Glutamatergic neuron (in vitro differentiated cells): ENCODE results near the gene LEFTY1. TPM values are rescaled to one million over a fixed set of nuclear protein-coding genes. Genes with fewer than 3 reads are reported as not detected.
A peak's percentile ranks its signal among the peaks of the same experiment; 100 is the strongest.

Experiments used
- DNase-seq: peaks from one replicate; pipeline ENCODE4 v3.0.0; 2022
- H3K27ac Mint-ChIP-seq: one replicate; pipeline ENCODE4 v1.8.0; 2020; ENCODE audit warnings: mild to moderate bottlenecking, mixed read lengths, inconsistent platforms; ENCODE audit not compliant: unreplicated experiment
- H3K27me3 Mint-ChIP-seq: one replicate; pipeline ENCODE4 v1.8.0; 2020; ENCODE audit warnings: mild to moderate bottlenecking, moderate library complexity, mixed read lengths, inconsistent platforms; ENCODE audit not compliant: unreplicated experiment
- H3K36me3 Mint-ChIP-seq: one replicate; pipeline ENCODE4 v1.8.0; 2020; ENCODE audit warnings: mild to moderate bottlenecking, mixed read lengths, inconsistent platforms; ENCODE audit not compliant: unreplicated experiment
- H3K4me1 Mint-ChIP-seq: one replicate; pipeline ENCODE4 v1.8.0; 2020; ENCODE audit warnings: mild to moderate bottlenecking, low read depth, mixed read lengths, inconsistent platforms; ENCODE audit not compliant: unreplicated experiment
- H3K4me3 Mint-ChIP-seq: one replicate; pipeline ENCODE4 v1.8.0; 2020; ENCODE audit warnings: mild to moderate bottlenecking, mixed read lengths, inconsistent platforms; ENCODE audit not compliant: unreplicated experiment
- H3K9me3 Mint-ChIP-seq: one replicate; pipeline ENCODE4 v1.8.0; 2020; ENCODE audit warnings: mild to moderate bottlenecking, moderate library complexity, mixed read lengths, inconsistent platforms; ENCODE audit not compliant: unreplicated experiment
- CTCF ChIP-seq: fragments of 200-600 bp; sonication (generic); IDR thresholded peaks from one replicate; pipeline ENCODE4 v1.5.0; 2021; ENCODE audit not compliant: partially characterized antibody, unreplicated experiment
- total RNA-seq: library from RNA; stranded (reverse); fragmentation: NEBNext Ultra II Directional; extraction: Animal tissue kit (Norgen Biotek cat#: 25700); gene quantifications from one replicate; pipeline ENCODE4 v1.2.1, GENCODE V29; 2021; ENCODE audit not compliant: unreplicated experiment

Gene LEFTY1
- total RNA-seq, 1 donor from 2014 or later: 2.3 TPM

GRCh38 chr1:225882694-225883615 is 6.0 kb downstream of the LEFTY1 start:
- H3K4me3 Mint-ChIP-seq: peak overlapping the region; percentile 77
- no peaks in the 10 kb centered on the region for H3K36me3 Mint-ChIP-seq
- no peak for DNase-seq
- peaks cover 3% of the 10 kb centered on the region for H3K4me1 Mint-ChIP-seq
- H3K9me3 Mint-ChIP-seq: peaks cover 6% of the 10 kb centered on the region
- peaks cover 8% of the 10 kb centered on the region for H3K27me3 Mint-ChIP-seq
- no peak overlapping the region for H3K27ac Mint-ChIP-seq
- TF ChIP-seq CTCF: no peak

GRCh38 chr1:225881959-225882693 is 6.8 kb downstream of the LEFTY1 start, which contains the start of gene TMEM63A:
TSS of gene TMEM63A (minus strand) at chr1:225882380. CDS start at chr1:225877580, 4,800 bp downstream.
- Mint-ChIP-seq H3K27me3 (peaks cover 12% of the 10 kb centered on the region), H3K4me1 (peaks cover 9% of the 10 kb centered on the region), H3K4me3 (peak within 1 kb of the TSS; percentile 80), H3K27ac (no peak within 1 kb of the TSS), H3K9me3 (peaks cover 9% of the 10 kb centered on the region), H3K36me3 (no peaks in the 10 kb centered on the region)
- DNase-seq: peak; percentile 69
- TF ChIP-seq CTCF: no peak

- Mint-ChIP-seq H3K9me3 (peaks cover 7% of the 10 kb centered on the region), H3K4me3 (peak overlapping the region; percentile 80), H3K36me3 (no peaks in the 10 kb centered on the region), H3K4me1 (peaks cover 7% of the 10 kb centered on the region), H3K27me3 (peaks cover 10% of the 10 kb centered on the region), H3K27ac (no peak overlapping the region)
- no peak for TF ChIP-seq CTCF
- DNase-seq: no peak
Measured at GRCh38 chr1:225881081-225881958, 7.6 kb downstream of the LEFTY1 start.

- peaks cover 9% of the 10 kb centered on the region for H3K9me3 Mint-ChIP-seq
- TF ChIP-seq CTCF: no peak
- H3K36me3 Mint-ChIP-seq: no peaks in the 10 kb centered on the region
- peaks cover 10% of the 10 kb centered on the region for H3K27me3 Mint-ChIP-seq
- H3K4me1 Mint-ChIP-seq: peaks cover 9% of the 10 kb centered on the region
- no peak overlapping the region for H3K27ac Mint-ChIP-seq
- H3K4me3 Mint-ChIP-seq: no peak overlapping the region
- DNase-seq: no peak
Measured at GRCh38 chr1:225880636-225881035, 8.3 kb downstream of the LEFTY1 start.
